KOPT-K1 (cell line): Measurements from ENCODE around the gene LIME1.

Source experiments
- H3K27ac ChIP-seq: fragments of 200-600 bp; sonication (generic); 2 replicates; pipeline ENCODE4 v1.5.1; 2016; ENCODE audit warnings: antibody characterized with exemption, mild to moderate bottlenecking, low read depth, low read length; ENCODE audit not compliant: poor library complexity, severe bottlenecking
- H3K36me3 ChIP-seq: fragments of 200-600 bp; sonication (generic); 2 replicates; pipeline ENCODE4 v1.5.1; 2017; ENCODE audit warnings: antibody characterized with exemption, mild to moderate bottlenecking, low read length, moderate library complexity; ENCODE audit not compliant: insufficient read depth
- H3K9me3 ChIP-seq: fragments of 200-600 bp; sonication (generic); 2 replicates; pipeline ENCODE4 v1.5.1; 2017; ENCODE audit warnings: antibody characterized with exemption, low read length, mild to moderate bottlenecking; ENCODE audit not compliant: insufficient read depth, poor library complexity, severe bottlenecking

Gene LIME1

DNA sequence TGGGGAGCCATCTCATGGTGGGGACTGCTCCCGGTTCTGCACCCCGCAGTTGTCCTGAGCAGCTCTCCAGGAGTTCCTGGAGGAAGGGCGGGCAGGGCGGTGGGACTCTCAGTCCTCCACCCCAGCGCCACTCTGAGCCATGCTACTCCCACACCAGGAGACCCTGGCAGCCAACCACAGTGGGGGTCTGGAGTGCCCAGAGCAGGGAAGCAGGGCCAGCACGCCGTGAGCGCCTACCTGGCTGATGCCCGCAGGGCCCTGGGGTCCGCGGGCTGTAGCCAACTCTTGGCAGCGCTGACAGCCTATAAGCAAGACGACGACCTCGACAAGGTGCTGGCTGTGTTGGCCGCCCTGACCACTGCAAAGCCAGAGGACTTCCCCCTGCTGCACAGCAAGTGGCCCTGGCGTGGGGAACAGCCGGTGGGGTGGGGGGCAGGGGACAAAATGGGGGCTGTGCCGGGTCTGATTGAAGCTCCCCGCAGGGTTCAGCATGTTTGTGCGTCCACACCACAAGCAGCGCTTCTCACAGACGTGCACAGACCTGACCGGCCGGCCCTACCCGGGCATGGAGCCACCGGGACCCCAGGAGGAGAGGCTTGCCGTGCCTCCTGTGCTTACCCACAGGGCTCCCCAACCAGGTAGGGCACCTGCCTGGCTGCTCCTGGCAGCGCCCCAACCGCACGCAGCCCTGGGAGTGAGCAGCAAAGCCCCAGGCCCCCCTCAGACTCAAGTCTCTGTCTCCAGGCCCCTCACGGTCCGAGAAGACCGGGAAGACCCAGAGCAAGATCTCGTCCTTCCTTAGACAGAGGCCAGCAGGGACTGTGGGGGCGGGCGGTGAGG lies 41.7 kb upstream of the LIME1 start:
- Histone ChIP-seq H3K27ac (no peak overlapping the region), H3K9me3 (no peaks in the 10 kb centered on the region), H3K36me3 (peaks cover 32% of the 10 kb centered on the region; the same call in 1 of the 2 replicates)

DNA sequence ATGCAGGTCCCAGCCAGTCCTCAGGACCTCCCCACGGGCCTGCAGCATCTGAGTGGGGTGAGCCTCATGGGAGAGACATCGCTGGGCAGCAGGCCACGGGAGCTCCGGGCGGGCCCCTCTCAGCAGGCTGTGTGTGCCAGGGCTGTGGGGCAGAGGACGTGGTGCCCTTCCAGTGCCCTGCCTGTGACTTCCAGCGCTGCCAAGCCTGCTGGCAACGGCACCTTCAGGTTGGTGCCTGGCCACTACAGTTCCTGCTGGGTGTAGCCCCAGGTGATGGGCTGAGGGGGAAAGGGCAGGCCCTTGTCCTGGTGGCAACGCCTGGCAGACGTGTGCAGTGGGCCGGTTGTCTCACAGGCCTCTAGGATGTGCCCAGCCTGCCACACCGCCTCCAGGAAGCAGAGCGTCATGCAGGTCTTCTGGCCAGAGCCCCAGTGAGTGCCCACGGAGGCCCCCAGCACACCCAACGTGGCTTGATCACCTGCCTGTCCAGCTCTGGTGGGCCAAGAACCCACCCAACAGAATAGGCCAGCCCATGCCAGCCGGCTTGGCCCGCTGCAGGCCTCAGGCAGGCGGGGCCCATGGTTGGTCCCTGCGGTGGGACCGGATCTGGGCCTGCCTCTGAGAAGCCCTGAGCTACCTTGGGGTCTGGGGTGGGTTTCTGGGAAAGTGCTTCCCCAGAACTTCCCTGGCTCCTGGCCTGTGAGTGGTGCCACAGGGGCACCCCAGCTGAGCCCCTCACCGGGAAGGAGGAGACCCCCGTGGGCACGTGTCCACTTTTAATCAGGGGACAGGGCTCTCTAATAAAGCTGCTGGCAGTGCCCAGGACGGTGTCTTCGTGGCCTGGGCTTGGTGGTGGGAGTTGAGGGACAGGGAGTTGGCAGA lies 40.8 kb upstream of the LIME1 start:
- H3K9me3 ChIP-seq = no peaks in the 10 kb centered on the region
- H3K27ac ChIP-seq = no peak overlapping the region
- peaks cover 40% of the 10 kb centered on the region; the same call in 1 of the 2 replicates for H3K36me3 ChIP-seq

DNA sequence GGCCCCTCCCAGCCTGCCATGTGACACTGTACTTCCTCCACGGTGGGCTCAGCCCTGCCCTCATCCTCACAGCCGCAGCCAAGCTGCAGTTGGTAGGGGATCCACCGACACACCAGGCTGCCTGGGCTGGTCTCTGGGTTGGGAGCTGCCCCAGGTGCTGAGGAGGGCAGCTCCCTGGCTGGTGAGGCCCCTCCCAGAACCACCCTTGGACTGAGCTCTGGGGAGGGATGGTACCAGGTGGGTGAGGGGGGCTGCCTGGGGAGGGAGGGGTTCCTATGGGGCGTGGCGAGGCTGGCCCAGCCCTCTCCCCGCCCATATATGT lies 40.2 kb upstream of the LIME1 start:
- Histone ChIP-seq H3K9me3 (no peaks in the 10 kb centered on the region), H3K27ac (no peak overlapping the region), H3K36me3 (peaks cover 40% of the 10 kb centered on the region; the same call in 1 of the 2 replicates)

DNA sequence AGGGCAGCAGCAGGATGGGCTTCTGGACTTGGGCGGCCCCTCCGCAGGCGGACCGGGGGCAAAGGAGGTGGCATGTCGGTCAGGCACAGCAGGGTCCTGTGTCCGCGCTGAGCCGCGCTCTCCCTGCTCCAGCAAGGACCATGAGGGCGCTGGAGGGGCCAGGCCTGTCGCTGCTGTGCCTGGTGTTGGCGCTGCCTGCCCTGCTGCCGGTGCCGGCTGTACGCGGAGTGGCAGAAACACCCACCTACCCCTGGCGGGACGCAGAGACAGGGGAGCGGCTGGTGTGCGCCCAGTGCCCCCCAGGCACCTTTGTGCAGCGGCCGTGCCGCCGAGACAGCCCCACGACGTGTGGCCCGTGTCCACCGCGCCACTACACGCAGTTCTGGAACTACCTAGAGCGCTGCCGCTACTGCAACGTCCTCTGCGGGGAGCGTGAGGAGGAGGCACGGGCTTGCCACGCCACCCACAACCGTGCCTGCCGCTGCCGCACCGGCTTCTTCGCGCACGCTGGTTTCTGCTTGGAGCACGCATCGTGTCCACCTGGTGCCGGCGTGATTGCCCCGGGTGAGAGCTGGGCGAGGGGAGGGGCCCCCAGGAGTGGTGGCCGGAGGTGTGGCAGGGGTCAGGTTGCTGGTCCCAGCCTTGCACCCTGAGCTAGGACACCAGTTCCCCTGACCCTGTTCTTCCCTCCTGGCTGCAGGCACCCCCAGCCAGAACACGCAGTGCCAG lies 39.7 kb upstream of the LIME1 start, which contains the start of gene TNFRSF6B:
TNFRSF6B (plus strand) TSS at position 25 of the 729 bp plus-strand sequence; CDS start at position 141, 116 bp downstream.
- Histone ChIP-seq H3K36me3 (peaks cover 40% of the 10 kb centered on the region; the same call in 1 of the 2 replicates), H3K27ac (no peak within 1 kb of the TSS), H3K9me3 (no peaks in the 10 kb centered on the region)

DNA sequence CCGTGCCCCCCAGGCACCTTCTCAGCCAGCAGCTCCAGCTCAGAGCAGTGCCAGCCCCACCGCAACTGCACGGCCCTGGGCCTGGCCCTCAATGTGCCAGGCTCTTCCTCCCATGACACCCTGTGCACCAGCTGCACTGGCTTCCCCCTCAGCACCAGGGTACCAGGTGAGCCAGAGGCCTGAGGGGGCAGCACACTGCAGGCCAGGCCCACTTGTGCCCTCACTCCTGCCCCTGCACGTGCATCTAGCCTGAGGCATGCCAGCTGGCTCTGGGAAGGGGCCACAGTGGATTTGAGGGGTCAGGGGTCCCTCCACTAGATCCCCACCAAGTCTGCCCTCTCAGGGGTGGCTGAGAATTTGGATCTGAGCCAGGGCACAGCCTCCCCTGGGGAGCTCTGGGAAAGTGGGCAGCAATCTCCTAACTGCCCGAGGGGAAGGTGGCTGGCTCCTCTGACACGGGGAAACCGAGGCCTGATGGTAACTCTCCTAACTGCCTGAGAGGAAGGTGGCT lies 39.1 kb upstream of the LIME1 start:
- Histone ChIP-seq H3K36me3 (peaks cover 40% of the 10 kb centered on the region; the same call in 1 of the 2 replicates), H3K9me3 (no peaks in the 10 kb centered on the region), H3K27ac (no peak overlapping the region)

DNA sequence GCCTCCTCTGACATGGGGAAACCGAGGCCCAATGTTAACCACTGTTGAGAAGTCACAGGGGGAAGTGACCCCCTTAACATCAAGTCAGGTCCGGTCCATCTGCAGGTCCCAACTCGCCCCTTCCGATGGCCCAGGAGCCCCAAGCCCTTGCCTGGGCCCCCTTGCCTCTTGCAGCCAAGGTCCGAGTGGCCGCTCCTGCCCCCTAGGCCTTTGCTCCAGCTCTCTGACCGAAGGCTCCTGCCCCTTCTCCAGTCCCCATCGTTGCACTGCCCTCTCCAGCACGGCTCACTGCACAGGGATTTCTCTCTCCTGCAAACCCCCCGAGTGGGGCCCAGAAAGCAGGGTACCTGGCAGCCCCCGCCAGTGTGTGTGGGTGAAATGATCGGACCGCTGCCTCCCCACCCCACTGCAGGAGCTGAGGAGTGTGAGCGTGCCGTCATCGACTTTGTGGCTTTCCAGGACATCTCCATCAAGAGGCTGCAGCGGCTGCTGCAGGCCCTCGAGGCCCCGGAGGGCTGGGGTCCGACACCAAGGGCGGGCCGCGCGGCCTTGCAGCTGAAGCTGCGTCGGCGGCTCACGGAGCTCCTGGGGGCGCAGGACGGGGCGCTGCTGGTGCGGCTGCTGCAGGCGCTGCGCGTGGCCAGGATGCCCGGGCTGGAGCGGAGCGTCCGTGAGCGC lies 38.5 kb upstream of the LIME1 start:
- Histone ChIP-seq H3K36me3 (peaks cover 42% of the 10 kb centered on the region; the same call in 1 of the 2 replicates), H3K27ac (no peak overlapping the region), H3K9me3 (no peaks in the 10 kb centered on the region)

DNA sequence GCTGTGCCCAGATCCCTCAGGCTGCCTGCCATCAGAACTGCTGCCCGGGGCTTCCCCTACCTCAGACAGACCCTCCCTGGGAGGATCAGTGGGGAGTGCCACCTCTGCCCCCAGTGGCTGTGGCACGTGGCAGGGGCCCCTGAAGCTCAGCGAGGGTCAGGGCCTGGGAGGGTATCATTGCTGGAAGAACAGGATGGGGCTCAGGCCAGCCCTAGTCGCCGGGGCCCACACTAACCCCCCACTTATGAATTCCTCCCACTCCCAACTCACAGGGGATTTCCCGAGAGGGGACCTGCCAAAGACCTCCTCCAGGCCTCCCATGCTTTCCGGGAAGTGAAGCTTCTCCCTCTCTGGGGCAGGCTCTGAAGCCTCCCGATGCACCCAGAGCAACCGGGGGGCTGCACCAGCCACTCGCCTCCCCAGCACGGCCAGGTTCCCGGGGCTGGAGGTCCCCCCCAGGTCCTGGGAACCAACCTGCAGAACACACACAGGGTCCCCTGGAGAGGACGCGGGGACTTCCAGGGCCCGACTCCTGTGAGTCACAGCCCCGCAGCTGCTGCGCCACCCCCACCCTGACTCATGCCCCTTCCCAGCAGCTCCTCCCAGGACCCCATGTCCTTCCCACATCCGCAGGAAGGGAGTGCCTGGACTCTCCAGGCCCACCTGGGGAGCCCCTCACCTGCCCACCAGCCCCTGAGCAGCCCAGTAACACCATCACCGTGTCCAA lies 37.6 kb upstream of the LIME1 start:
- Histone ChIP-seq H3K36me3 (peaks cover 50% of the 10 kb centered on the region), H3K27ac (no peak overlapping the region)

DNA sequence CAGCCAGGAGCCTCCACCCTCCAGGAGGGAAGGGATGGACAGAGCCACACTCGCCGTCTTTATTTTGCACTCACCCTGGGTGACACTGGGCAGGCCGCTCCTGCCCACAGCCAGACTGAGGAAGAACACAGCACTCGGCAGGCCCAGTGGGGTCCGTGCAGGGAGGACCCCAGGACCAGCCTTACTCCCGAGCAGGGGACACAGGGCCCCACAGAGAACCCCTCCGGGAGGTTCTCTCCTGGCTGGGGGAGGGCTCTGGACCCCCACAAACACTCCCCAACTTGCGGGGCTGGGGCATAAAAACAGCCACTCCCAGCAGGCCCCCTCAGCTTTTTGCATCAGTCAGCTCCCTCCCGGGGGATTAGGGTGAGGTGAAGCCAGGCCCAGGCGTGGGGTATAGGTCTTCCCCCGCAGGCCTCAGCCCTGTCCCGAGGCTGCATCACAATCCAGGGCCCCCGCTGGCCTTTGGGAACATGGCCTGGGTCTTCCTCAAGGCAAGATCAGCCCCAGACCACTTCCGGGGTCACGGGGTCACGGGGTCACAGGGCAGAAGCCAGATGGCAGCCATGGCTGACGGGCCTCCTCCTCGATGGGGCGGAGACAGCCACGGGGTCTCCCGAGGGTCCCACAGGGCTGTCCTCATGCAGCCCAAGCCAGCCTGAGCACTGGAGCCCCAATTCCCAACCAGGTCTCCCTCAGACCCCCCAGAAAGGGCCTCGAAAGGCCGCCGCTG lies 36.8 kb upstream of the LIME1 start:
- H3K27ac ChIP-seq = no peak overlapping the region
- no peaks in the 10 kb centered on the region for H3K9me3 ChIP-seq
- peaks cover 52% of the 10 kb centered on the region for H3K36me3 ChIP-seq

More for the DNA sequence above, 37.6 kb upstream of the LIME1 start:
- H3K9me3 ChIP-seq = no peaks in the 10 kb centered on the region

DNA sequence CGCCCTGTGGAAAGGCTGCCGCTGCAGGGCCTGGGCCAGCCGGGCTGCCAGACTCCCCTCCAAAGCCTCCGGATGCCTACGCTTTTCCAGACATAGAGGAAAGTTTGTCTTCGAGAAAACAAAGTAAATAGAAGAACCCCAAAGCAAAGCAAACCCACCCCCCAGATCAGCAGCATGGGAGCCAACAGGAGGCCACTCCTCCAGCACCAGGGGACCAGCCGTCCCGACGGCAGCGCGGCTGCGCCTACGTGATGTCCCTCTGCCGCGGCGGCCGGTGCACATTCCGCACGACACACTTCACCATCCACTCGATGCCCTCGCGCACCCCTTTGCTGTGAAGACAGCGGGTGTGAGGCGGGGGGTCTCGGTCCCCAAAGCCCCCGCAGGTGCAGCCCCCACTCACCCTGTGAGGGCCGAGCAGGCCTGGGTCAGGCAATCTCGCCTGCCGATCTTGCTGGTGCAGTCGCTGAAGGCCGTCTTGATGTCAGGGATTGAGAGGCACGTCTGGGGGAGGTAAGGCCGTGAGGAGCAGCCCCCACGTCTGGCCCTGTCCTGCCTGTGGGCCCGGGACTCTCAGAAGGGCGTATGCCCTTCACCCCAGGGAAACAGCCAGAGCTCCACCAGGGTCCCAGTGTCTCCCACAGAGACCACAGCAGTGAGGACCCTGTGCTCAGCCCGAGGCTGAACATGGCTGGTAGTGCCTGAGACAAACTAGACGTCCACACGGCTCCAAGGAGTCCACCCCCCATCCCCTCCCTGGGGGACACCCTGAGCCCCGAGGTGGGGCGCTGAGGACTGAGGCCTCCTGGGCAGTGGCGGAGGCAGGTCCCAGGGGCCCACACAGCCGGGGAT lies 36.0 kb upstream of the LIME1 start:
- Histone ChIP-seq H3K27ac (no peak overlapping the region), H3K36me3 (peaks cover 54% of the 10 kb centered on the region), H3K9me3 (no peaks in the 10 kb centered on the region)

DNA sequence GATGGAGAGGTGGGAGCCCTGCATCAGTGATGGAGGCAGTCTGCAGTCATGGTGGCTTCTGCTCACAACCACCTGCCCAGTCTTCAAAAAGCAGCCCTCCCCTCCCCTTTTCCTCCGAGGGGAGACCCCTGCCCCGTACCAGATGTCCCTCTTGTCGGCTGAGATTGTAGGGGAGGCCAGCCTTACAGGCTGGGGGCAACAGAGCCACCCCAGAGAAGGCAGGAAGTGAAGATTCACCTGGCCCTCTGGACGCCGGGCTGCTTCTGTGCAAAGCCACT lies 35.5 kb upstream of the LIME1 start:
- peaks cover 54% of the 10 kb centered on the region for H3K36me3 ChIP-seq
- H3K9me3 ChIP-seq = no peaks in the 10 kb centered on the region
- H3K27ac ChIP-seq = no peak overlapping the region

DNA sequence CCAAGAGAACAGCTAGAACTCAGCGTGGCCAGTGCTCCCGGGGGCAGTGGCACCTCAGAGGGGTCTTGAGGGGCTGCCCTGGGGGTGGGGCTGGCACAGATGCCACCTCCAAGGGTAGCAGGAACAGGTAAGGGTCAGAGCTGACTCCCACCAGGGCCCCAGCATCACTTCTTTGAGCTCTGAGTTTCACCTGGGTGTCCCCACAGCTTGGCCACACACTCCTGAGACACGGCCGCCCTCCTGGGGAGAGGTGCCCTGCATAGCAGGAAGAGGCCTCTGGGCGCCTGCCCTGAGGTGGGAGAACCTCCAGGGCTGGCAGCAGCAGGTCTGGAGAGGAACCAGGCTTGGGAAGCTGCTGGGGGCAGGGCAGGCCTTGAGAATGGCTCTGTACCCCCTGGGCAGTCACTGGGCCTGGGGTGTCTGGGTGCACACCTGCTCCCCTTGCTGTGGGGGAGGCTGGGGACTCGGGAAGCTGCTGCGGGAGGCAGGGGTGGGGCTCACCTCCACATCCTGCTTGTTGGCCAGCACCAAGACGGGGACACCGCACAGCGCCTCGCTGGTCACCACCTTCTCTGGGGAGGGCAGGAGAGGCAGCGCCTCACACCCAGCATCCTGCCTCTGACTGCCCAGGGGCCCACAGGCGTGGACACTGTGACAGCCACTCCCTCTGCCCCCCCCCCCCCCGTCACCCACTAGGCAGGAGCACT lies 35.0 kb upstream of the LIME1 start:
- Histone ChIP-seq H3K36me3 (peaks cover 56% of the 10 kb centered on the region), H3K9me3 (no peaks in the 10 kb centered on the region), H3K27ac (no peak overlapping the region)

DNA sequence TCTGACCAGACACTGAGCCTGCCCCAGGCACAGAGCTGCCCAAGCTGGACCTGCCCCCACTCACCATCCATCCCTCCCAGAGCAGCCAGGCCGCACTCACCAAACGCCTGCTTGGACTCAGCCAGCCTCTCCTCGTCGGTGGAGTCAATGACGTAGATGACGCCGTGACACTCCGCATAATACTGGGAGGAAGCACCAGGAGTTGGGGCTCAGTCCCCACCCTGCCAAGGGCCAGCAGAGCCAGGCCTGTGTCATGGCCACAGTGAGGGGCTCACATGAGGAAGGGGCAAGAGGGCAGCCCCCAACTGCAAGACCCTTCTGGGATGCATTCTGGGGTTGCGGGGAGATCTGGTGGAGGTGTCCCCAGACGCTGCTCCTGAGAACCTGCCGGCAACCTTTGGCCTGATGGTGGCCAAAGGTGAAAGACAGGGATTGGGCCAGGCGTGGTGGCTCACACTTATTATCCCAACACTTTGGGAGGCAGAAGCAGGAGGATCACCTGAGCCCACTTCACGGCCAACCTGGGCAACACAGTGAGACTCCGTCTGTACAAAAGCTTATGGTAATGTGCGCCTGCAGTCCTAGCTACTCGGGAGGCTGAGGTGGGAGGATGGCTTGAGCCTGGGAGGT lies 34.3 kb upstream of the LIME1 start:
- Histone ChIP-seq H3K9me3 (no peaks in the 10 kb centered on the region), H3K27ac (no peak overlapping the region), H3K36me3 (peaks cover 54% of the 10 kb centered on the region)
